Neural crest cell (in vitro differentiated cells): ENCODE data around the gene COL5A1. TPM values are rescaled to one million over a fixed set of nuclear protein-coding genes. Genes with fewer than 3 reads are reported as not detected.

ENCODE experiments used
- DNase-seq: peaks from one replicate; pipeline ENCODE4 v3.0.0; 2021; ENCODE audit warnings: low read depth, mixed read lengths, low spot score
- H3K27ac Mint-ChIP-seq: one replicate; pipeline ENCODE4 v1.8.0; 2021; ENCODE audit warnings: mild to moderate bottlenecking, mixed read lengths; ENCODE audit not compliant: unreplicated experiment
- H3K27me3 Mint-ChIP-seq: 2 replicates; pipeline ENCODE4 v1.8.0; 2021; ENCODE audit warnings: low read depth, mild to moderate bottlenecking, mixed read lengths
- H3K36me3 Mint-ChIP-seq: 2 replicates; pipeline ENCODE4 v1.8.0; 2021; ENCODE audit warnings: low read depth, mild to moderate bottlenecking, mixed read lengths
- H3K4me1 Mint-ChIP-seq: 2 replicates; pipeline ENCODE4 v1.8.0; 2021; ENCODE audit warnings: mixed read lengths
- H3K4me3 Mint-ChIP-seq: one replicate; pipeline ENCODE4 v1.8.0; 2021; ENCODE audit warnings: mild to moderate bottlenecking, mixed read lengths
- H3K9me3 Mint-ChIP-seq: 2 replicates; pipeline ENCODE4 v1.8.0; 2021; ENCODE audit warnings: mixed read lengths
- total RNA-seq: library from RNA; stranded (reverse); gene quantifications from 2 replicates; pipeline ENCODE4 v1.2.1, GENCODE V29; 2021
- TF ChIP-seq, protein P1 (sequence below): fragments of 200-600 bp; sonication (generic); conservative IDR thresholded peaks from 2 replicates; pipeline ENCODE4 v1.5.0; 2021; ENCODE audit warnings: antibody characterized with exemption, mild to moderate bottlenecking

The COL5A1 gene
- total RNA-seq, 1 donor from 2014 or later, result 19.4 TPM

DNA sequence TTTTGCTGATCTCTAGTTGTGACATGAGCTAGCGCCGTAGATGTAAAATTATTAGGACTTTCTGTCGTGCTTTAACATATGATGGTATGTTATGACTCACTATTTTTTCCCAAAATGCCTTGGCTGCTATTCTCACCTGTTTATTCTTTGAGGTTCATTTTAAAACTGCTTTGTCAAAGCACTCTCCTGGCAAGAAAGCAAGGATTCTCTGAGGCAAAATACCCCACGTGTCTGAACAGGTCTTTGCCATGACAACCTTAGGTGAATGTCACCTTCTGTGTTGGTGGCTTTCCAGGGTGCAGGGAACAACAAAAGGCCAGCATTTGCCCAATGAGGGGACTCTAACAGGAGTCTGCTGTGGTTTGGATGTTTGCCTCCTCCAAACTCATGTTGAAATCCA is 30.6 kb upstream of the COL5A1 start:
- peaks cover 10% of the 10 kb centered on the region for H3K36me3 Mint-ChIP-seq
- TF ChIP-seq, protein P1, sequence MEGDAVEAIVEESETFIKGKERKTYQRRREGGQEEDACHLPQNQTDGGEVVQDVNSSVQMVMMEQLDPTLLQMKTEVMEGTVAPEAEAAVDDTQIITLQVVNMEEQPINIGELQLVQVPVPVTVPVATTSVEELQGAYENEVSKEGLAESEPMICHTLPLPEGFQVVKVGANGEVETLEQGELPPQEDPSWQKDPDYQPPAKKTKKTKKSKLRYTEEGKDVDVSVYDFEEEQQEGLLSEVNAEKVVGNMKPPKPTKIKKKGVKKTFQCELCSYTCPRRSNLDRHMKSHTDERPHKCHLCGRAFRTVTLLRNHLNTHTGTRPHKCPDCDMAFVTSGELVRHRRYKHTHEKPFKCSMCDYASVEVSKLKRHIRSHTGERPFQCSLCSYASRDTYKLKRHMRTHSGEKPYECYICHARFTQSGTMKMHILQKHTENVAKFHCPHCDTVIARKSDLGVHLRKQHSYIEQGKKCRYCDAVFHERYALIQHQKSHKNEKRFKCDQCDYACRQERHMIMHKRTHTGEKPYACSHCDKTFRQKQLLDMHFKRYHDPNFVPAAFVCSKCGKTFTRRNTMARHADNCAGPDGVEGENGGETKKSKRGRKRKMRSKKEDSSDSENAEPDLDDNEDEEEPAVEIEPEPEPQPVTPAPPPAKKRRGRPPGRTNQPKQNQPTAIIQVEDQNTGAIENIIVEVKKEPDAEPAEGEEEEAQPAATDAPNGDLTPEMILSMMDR, result no peak
- no peak for DNase-seq
- H3K4me3 Mint-ChIP-seq, result no peak overlapping the region
- H3K4me1 Mint-ChIP-seq, result no peaks in the 10 kb centered on the region
- no peak overlapping the region for H3K27ac Mint-ChIP-seq
- peaks cover 6% of the 10 kb centered on the region for H3K27me3 Mint-ChIP-seq
- H3K9me3 Mint-ChIP-seq, result peaks cover 9% of the 10 kb centered on the region

DNA sequence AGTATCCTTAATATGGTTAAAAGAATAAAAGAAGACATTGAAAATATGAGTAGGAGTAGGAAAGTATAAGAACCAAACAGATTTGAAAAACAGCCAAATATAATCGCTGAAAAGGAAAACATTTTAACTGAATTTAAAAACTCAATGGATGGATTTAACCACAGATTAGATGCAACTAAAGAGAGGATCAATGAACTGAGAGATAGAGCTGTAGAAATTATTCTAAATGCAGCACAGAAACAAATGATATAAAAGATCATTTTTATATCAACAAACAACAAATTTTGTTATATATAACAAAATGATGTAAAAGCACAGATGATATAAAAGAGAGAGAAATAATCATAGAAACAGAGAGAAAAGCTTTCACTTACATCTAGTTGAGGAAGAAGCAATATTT is 29.3 kb upstream of the COL5A1 start:
- peaks cover 8% of the 10 kb centered on the region for H3K27me3 Mint-ChIP-seq
- H3K4me1 Mint-ChIP-seq, result no peaks in the 10 kb centered on the region
- H3K4me3 Mint-ChIP-seq, result no peak overlapping the region
- TF ChIP-seq, protein P1, result no peak
- peaks cover 10% of the 10 kb centered on the region for H3K36me3 Mint-ChIP-seq
- H3K27ac Mint-ChIP-seq, result no peak overlapping the region
- H3K9me3 Mint-ChIP-seq, result peaks cover 9% of the 10 kb centered on the region
- DNase-seq, result no peak

DNA sequence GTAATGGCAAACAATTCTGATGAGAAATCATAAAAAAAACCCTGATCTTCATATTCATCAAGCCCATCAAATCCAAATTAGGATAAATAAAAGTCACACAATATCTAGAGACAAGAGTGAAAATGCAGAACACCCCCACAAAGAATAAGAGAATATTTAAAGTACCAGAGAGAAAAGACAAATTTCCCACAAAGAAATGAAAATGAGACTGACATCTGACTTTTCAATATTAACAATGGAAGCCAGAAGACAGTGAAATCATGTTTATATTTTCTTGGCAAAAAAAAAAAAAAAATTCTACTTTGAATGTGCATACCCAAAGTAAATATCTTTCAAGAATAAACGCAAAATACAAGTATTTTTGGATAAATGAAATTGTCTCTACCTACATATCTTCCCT is 28.9 kb upstream of the COL5A1 start:
- peaks cover 10% of the 10 kb centered on the region for H3K36me3 Mint-ChIP-seq
- no peak overlapping the region for H3K27ac Mint-ChIP-seq

DNA sequence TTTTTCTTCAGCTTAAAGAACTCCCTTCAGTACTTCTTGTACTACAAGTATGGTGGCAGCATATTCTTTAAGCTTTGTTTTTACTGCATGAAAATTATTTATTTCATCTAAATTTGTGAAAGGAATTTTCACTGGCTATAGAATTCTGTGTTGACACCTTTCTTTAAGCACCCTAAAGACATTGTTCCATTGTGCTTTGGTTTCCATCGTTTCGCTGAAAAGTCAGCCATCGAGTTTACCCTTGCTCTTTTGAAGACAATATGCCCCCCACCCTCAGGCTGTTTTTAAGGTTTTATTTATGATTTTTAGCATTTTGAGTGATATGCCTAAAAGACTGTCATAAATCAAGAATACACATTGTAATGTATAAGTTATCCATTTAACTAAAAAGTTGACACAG is 27.3 kb upstream of the COL5A1 start:
- peaks cover 9% of the 10 kb centered on the region for H3K9me3 Mint-ChIP-seq
- H3K27ac Mint-ChIP-seq, result no peak overlapping the region
- H3K27me3 Mint-ChIP-seq, result peaks cover 8% of the 10 kb centered on the region
- no peaks in the 10 kb centered on the region for H3K4me1 Mint-ChIP-seq
- TF ChIP-seq, protein P1, result no peak
- peaks cover 10% of the 10 kb centered on the region for H3K36me3 Mint-ChIP-seq
- no peak for DNase-seq
- no peak overlapping the region for H3K4me3 Mint-ChIP-seq

More for the DNA sequence above, 28.9 kb upstream of the COL5A1 start:
- no peaks in the 10 kb centered on the region for H3K4me1 Mint-ChIP-seq
- TF ChIP-seq, protein P1, result no peak
- no peak for DNase-seq
- peaks cover 9% of the 10 kb centered on the region for H3K9me3 Mint-ChIP-seq
- H3K27me3 Mint-ChIP-seq, result peaks cover 8% of the 10 kb centered on the region
- no peak overlapping the region for H3K4me3 Mint-ChIP-seq

DNA sequence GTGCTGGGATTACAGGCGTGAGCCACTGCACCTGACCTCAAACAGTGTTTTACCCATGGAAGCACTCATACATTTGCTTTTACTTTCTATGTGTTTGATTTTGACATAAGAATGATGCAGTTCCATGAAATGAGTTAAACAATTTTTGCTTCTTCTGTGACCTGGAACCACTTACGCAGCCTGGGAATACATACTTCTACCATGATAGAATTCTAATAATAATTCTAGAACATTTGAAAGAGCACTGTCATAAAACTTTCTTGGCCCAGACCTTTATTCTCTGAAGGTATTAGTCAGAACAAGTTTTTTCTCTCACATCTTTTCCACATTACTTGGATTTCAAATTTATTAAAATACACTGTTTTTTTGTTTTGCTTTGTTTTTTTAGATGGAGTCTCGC is 25.3 kb upstream of the COL5A1 start:
- DNase-seq, result no peak
- H3K4me1 Mint-ChIP-seq, result no peaks in the 10 kb centered on the region
- no peak overlapping the region for H3K4me3 Mint-ChIP-seq
- H3K9me3 Mint-ChIP-seq, result peaks cover 9% of the 10 kb centered on the region
- peak overlapping the region; percentile 50 for H3K27ac Mint-ChIP-seq
- H3K27me3 Mint-ChIP-seq, result peaks cover 8% of the 10 kb centered on the region
- TF ChIP-seq, protein P1, result no peak
- H3K36me3 Mint-ChIP-seq, result peaks cover 10% of the 10 kb centered on the region

DNA sequence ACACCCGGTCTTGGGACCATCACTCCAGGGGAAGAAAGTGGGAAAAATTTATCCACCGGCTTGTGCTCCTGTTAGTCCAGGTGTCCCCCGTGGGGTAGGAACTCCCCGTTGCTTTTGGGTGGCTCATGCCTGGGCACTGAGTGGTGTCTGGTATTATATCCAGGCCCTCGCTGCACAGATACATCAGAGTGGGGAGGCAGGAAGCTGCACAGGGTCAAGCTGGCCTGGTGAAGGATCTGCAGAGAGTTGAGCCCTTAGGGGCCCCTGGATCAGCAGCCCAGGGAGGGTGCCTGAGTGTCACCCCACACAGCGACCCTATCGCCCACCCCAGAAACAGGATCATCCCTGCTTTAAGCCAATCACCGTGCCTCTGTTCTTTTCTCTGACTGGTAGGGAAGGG is 24.4 kb upstream of the COL5A1 start:
- Mint-ChIP-seq H3K27ac (no peak overlapping the region), H3K4me3 (no peak overlapping the region), H3K9me3 (peaks cover 4% of the 10 kb centered on the region), H3K27me3 (peaks cover 8% of the 10 kb centered on the region), H3K4me1 (no peaks in the 10 kb centered on the region), H3K36me3 (peaks cover 6% of the 10 kb centered on the region)
- no peak for DNase-seq
- TF ChIP-seq, protein P1, result no peak
